HG03565 (cell line): Measurements from ENCODE around the gene DSN1.

Experiments used
- ATAC-seq: cut with Tn5 transposase; IDR thresholded peaks from one replicate; pipeline ENCODE4 v1.9.1; 2021; ENCODE audit warnings: mild to moderate bottlenecking, moderate library complexity; ENCODE audit not compliant: unreplicated experiment

The DSN1 gene

GRCh38 chr20:36796117-36796516 is 22.6 kb upstream of the DSN1 start:
- no peak for ATAC-seq

GRCh38 chr20:36795691-36796090 is 22.1 kb upstream of the DSN1 start:
- no peak for ATAC-seq

- ATAC-seq: no peak
Observed at GRCh38 chr20:36794116-36794474, 20.5 kb upstream of the DSN1 start.

GRCh38 chr20:36793294-36794115 is 19.9 kb upstream of the DSN1 start:
- ATAC-seq: no peak

- no peak for ATAC-seq
Observed at GRCh38 chr20:36792422-36792821, 18.9 kb upstream of the DSN1 start.

GRCh38 chr20:36791862-36792261 is 18.3 kb upstream of the DSN1 start:
- ATAC-seq: no peak

GRCh38 chr20:36786663-36787062 is 13.1 kb upstream of the DSN1 start:
- no peak for ATAC-seq

GRCh38 chr20:36786246-36786645 is 12.7 kb upstream of the DSN1 start:
- no peak for ATAC-seq

- no peak for ATAC-seq
Observed at GRCh38 chr20:36785308-36785707, 11.7 kb upstream of the DSN1 start.

- no peak for ATAC-seq
Observed at GRCh38 chr20:36784900-36785299, 11.3 kb upstream of the DSN1 start.

- no peak for ATAC-seq
Observed at GRCh38 chr20:36784116-36784515, 10.6 kb upstream of the DSN1 start.

- ATAC-seq: no peak
Observed at GRCh38 chr20:36779656-36780025, 6.1 kb upstream of the DSN1 start.

GRCh38 chr20:36778831-36779655 is 5.5 kb upstream of the DSN1 start:
- no peak for ATAC-seq

GRCh38 chr20:36777576-36777975 is 4.0 kb upstream of the DSN1 start:
- ATAC-seq: no peak

- no peak for ATAC-seq
Observed at GRCh38 chr20:36777167-36777566, 3.6 kb upstream of the DSN1 start.

GRCh38 chr20:36775826-36776225 is 2.3 kb upstream of the DSN1 start:
- no peak for ATAC-seq

GRCh38 chr20:36775196-36775595 is 1.6 kb upstream of the DSN1 start:
- ATAC-seq: no peak

GRCh38 chr20:36773107-36773596 is 411 bp downstream of the DSN1 start:
- ATAC-seq: no peak

- no peak for ATAC-seq
Observed at GRCh38 chr20:36770680-36771079, 2.9 kb downstream of the DSN1 start.

- no peak for ATAC-seq
Observed at GRCh38 chr20:36768768-36769430, 4.7 kb downstream of the DSN1 start.

GRCh38 chr20:36761125-36761524 is 12.4 kb downstream of the DSN1 start:
- ATAC-seq: no peak

GRCh38 chr20:36760647-36761046 is 12.9 kb downstream of the DSN1 start:
- no peak for ATAC-seq
